ENCODE measurements around the gene PRR5.
A peak's percentile ranks its signal among the peaks of the same experiment; 100 is the strongest.
"Not testable (repeated sequence)": the region's sequence is repeated elsewhere in the genome, so short reads cannot be mapped to it uniquely, and the experiment has no call there.

Gene PRR5

GRCh38 chr22:44701824-44702478 lies at the start of gene PRR5:
Gene PRR5 (plus strand): TSS chr22:44702204. CDS start chr22:44702475, 271 bp downstream.
- DNase-seq (ENCODE audit: low read depth in 1 of 2, low spot score in 1 of 2): peak; percentile 62 to 69

- not testable (repeated sequence) for DNase-seq (ENCODE audit: low read depth in 1 of 2, low spot score in 1 of 2)
Measured at GRCh38 chr22:44652866-44653265, 49.1 kb upstream of the PRR5 start.

- DNase-seq (ENCODE audit: low read depth in 1 of 2, low spot score in 1 of 2): no peak
Measured at GRCh38 chr22:44658311-44658953, 43.6 kb upstream of the PRR5 start.

GRCh38 chr22:44659140-44659539 lies 42.9 kb upstream of the PRR5 start:
- no peak for DNase-seq (ENCODE audit: low read depth in 1 of 2, low spot score in 1 of 2)

GRCh38 chr22:44660051-44660830 lies 41.8 kb upstream of the PRR5 start:
- DNase-seq (ENCODE audit: low read depth in 1 of 2, low spot score in 1 of 2): no peak

- DNase-seq (ENCODE audit: low read depth in 1 of 2, low spot score in 1 of 2): no peak
Measured at GRCh38 chr22:44661070-44661469, 40.9 kb upstream of the PRR5 start.

GRCh38 chr22:44661659-44662569 lies 40.1 kb upstream of the PRR5 start:
- DNase-seq (ENCODE audit: low read depth in 1 of 2, low spot score in 1 of 2): no peak

GRCh38 chr22:44663256-44663999 lies 38.6 kb upstream of the PRR5 start:
- DNase-seq (ENCODE audit: low read depth in 1 of 2, low spot score in 1 of 2): no peak

- DNase-seq (ENCODE audit: low read depth in 1 of 2, low spot score in 1 of 2): no peak
Measured at GRCh38 chr22:44664149-44664548, 37.9 kb upstream of the PRR5 start.

GRCh38 chr22:44665115-44665514 lies 36.9 kb upstream of the PRR5 start:
- DNase-seq (ENCODE audit: low read depth in 1 of 2, low spot score in 1 of 2): no peak

GRCh38 chr22:44666207-44666585 lies 35.8 kb upstream of the PRR5 start:
- DNase-seq (ENCODE audit: low read depth in 1 of 2, low spot score in 1 of 2): no peak

GRCh38 chr22:44667276-44667675 lies 34.7 kb upstream of the PRR5 start:
- no peak for DNase-seq (ENCODE audit: low read depth in 1 of 2, low spot score in 1 of 2)

- DNase-seq (ENCODE audit: low read depth in 1 of 2, low spot score in 1 of 2): no peak
Measured at GRCh38 chr22:44667829-44668189, 34.2 kb upstream of the PRR5 start.

- DNase-seq (ENCODE audit: low read depth in 1 of 2, low spot score in 1 of 2): peak in 1 of 2 donors; percentile 21
Measured at GRCh38 chr22:44668190-44668885, 33.7 kb upstream of the PRR5 start.

- DNase-seq (ENCODE audit: low read depth in 1 of 2, low spot score in 1 of 2): no peak
Measured at GRCh38 chr22:44668886-44669521, 33.0 kb upstream of the PRR5 start.

- DNase-seq (ENCODE audit: low read depth in 1 of 2, low spot score in 1 of 2): no peak
Measured at GRCh38 chr22:44669561-44669976, 32.4 kb upstream of the PRR5 start.

- no peak for DNase-seq (ENCODE audit: low read depth in 1 of 2, low spot score in 1 of 2)
Measured at GRCh38 chr22:44670220-44670988, 31.6 kb upstream of the PRR5 start.

GRCh38 chr22:44671742-44672141 lies 30.3 kb upstream of the PRR5 start:
- no peak for DNase-seq (ENCODE audit: low read depth in 1 of 2, low spot score in 1 of 2)

- DNase-seq (ENCODE audit: low read depth in 1 of 2, low spot score in 1 of 2): no peak
Measured at GRCh38 chr22:44672632-44673031, 29.4 kb upstream of the PRR5 start.
